ENCODE results near the gene MIF4GD.

MIF4GD gene

GRCh38 chr17:75307957-75308731, 37.1 kb upstream of the MIF4GD start:
- Histone ChIP-seq H3K9me3 (ENCODE audit: control insufficient read depth, insufficient read depth, low read length) (no peaks in the 10 kb centered on the region), H4K20me1 (ENCODE audit: control insufficient read depth, insufficient read depth, low read depth, low read length) (no peaks in the 10 kb centered on the region), H3K9me2 (replicated peaks; ENCODE audit: control insufficient read depth, low read length) (no peaks in the 10 kb centered on the region), H3K4me1 (ENCODE audit: control insufficient read depth, low read length) (peaks cover 13% of the 10 kb centered on the region), H3K79me2 (ENCODE audit: control insufficient read depth, low read length) (no peaks in the 10 kb centered on the region), H3K27me3 (ENCODE audit: control insufficient read depth, low read length) (no peaks in the 10 kb centered on the region), H3K4me2 (ENCODE audit: low read length) (no peak overlapping the region), H3K36me3 (ENCODE audit: control insufficient read depth, low read length) (no peaks in the 10 kb centered on the region), H3K4me3 (ENCODE audit: low read length) (no peak overlapping the region), H3F3A (ENCODE audit: control insufficient read depth, insufficient read depth) (no peaks in the 10 kb centered on the region), H3K27ac (ENCODE audit: low read depth, low read length) (no peak overlapping the region)
- TF ChIP-seq CTCF (IDR thresholded peaks at IDR 0.05; ENCODE audit: low read depth, low read length, poor library complexity, severe bottlenecking) (no peak), EZH2phosphoT487 (IDR thresholded peaks at IDR 0.05; ENCODE audit: borderline replicate concordance, low read length) (no peak)

- H4K20me1 ChIP-seq (ENCODE audit: control insufficient read depth, insufficient read depth, low read depth, low read length) = no peaks in the 10 kb centered on the region
- H3K79me2 ChIP-seq (ENCODE audit: control insufficient read depth, low read length) = no peaks in the 10 kb centered on the region
- H3K9me3 ChIP-seq (ENCODE audit: control insufficient read depth, insufficient read depth, low read length) = no peaks in the 10 kb centered on the region
- no peaks in the 10 kb centered on the region for H3K36me3 ChIP-seq (ENCODE audit: control insufficient read depth, low read length)
- no peaks in the 10 kb centered on the region for H3K27me3 ChIP-seq (ENCODE audit: control insufficient read depth, low read length)
- TF ChIP-seq EZH2phosphoT487 (IDR thresholded peaks at IDR 0.05; ENCODE audit: borderline replicate concordance, low read length) (no peak), CTCF (IDR thresholded peaks at IDR 0.05; ENCODE audit: low read depth, low read length, poor library complexity, severe bottlenecking) (no peak)
- no peaks in the 10 kb centered on the region for H3K9me2 ChIP-seq (replicated peaks; ENCODE audit: control insufficient read depth, low read length)
- no peak overlapping the region for H3K4me2 ChIP-seq (ENCODE audit: low read length)
- peaks cover 13% of the 10 kb centered on the region for H3F3A ChIP-seq (ENCODE audit: control insufficient read depth, insufficient read depth)
- H3K4me3 ChIP-seq (ENCODE audit: low read length) = no peak overlapping the region
- H3K4me1 ChIP-seq (ENCODE audit: control insufficient read depth, low read length) = peaks cover 19% of the 10 kb centered on the region
- H3K27ac ChIP-seq (ENCODE audit: low read depth, low read length) = no peak overlapping the region
These were observed 30.6 kb upstream of the MIF4GD start for GRCh38 chr17:75301502-75302206.

- Histone ChIP-seq H3K4me1 (ENCODE audit: control insufficient read depth, low read length) (peaks cover 25% of the 10 kb centered on the region), H3K4me3 (ENCODE audit: low read length) (no peak overlapping the region), H3K9me2 (replicated peaks; ENCODE audit: control insufficient read depth, low read length) (no peaks in the 10 kb centered on the region), H3K36me3 (ENCODE audit: control insufficient read depth, low read length) (no peaks in the 10 kb centered on the region), H3K27me3 (ENCODE audit: control insufficient read depth, low read length) (no peaks in the 10 kb centered on the region), H3K4me2 (ENCODE audit: low read length) (no peak overlapping the region), H3K27ac (ENCODE audit: low read depth, low read length) (no peak overlapping the region), H3K79me2 (ENCODE audit: control insufficient read depth, low read length) (no peaks in the 10 kb centered on the region), H3F3A (ENCODE audit: control insufficient read depth, insufficient read depth) (peaks cover 19% of the 10 kb centered on the region), H4K20me1 (ENCODE audit: control insufficient read depth, insufficient read depth, low read depth, low read length) (no peaks in the 10 kb centered on the region), H3K9me3 (ENCODE audit: control insufficient read depth, insufficient read depth, low read length) (no peaks in the 10 kb centered on the region)
- TF ChIP-seq EZH2phosphoT487 (IDR thresholded peaks at IDR 0.05; ENCODE audit: borderline replicate concordance, low read length) (no peak), CTCF (IDR thresholded peaks at IDR 0.05; ENCODE audit: low read depth, low read length, poor library complexity, severe bottlenecking) (no peak)
These were observed 30.0 kb upstream of the MIF4GD start for GRCh38 chr17:75301049-75301448.

All from DOHH2 (cell line).